ENCODE data around the gene GPR62. TPM values are rescaled to one million over a fixed set of nuclear protein-coding genes. Genes with fewer than 3 reads are reported as not detected.

The GPR62 gene
- total RNA-seq, 1 experiment from 2014 or later: not detected

DNA sequence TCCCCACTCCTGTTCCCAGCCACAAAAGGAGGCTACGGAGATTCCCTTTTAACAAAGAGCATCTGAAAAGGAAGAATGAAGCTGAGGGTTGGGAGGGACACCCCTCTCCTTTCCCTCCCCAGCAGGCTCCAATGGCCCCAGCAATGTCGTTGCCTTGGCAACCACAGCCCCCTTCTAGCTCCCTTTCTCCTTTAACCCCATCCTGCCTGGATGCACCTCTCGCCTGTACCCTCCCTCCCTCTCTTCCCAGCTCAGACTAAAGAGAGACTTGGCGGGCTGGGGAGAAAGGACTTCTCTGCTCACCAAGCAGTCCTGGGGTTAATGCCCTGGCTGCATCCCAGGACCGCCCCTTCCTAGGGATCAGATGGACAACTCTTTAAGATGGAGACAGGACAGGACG is 47.6 kb downstream of the GPR62 start:
- POLR2A ChIA-PET (ENCODE audit: unreplicated experiment): no interaction called here
- CTCF ChIA-PET: interaction anchor here (0.9 kb wide), 1 partner anchor 53 kb away, joined by 3 read pairs; the partner anchor contains the start of gene DUSP7

GRCh38 chr3:52004163-52004787 is 49.1 kb downstream of the GPR62 start:
- intact Hi-C loops (cut with micrococcal nuclease; ENCODE audit: unreplicated experiment): loop anchor here (2.0 to 5.0 kb wide), 2 partner anchors 49 to 273 kb away; partner anchors contain the start of gene WDR82
- Histone ChIP-seq H3K9me3 (ENCODE audit: insufficient read depth, low read depth) (no peaks in the 10 kb centered on the region), H3F3A (ENCODE audit: insufficient read depth, low read depth) (no peaks in the 10 kb centered on the region), H2AFZ (no peak overlapping the region), H3K27me3 (ENCODE audit: insufficient read depth, low read depth) (no peaks in the 10 kb centered on the region), H3K4me2 (no peak overlapping the region), H4K20me1 (ENCODE audit: insufficient read depth) (no peaks in the 10 kb centered on the region), H3K27ac (no peak overlapping the region), H3K36me3 (ENCODE audit: low read depth) (no peaks in the 10 kb centered on the region), H3K9me2 (ENCODE audit: insufficient read depth) (no peaks in the 10 kb centered on the region), H3K79me2 (ENCODE audit: low read depth) (no peaks in the 10 kb centered on the region), H3K4me3 (no peak overlapping the region), H3K4me1 (replicated peaks; ENCODE audit: insufficient read depth) (0 out of 2 replicates have a peak, but pooled peaks cover 4% of the 10 kb centered on the region)
- TF ChIP-seq, protein P1, sequence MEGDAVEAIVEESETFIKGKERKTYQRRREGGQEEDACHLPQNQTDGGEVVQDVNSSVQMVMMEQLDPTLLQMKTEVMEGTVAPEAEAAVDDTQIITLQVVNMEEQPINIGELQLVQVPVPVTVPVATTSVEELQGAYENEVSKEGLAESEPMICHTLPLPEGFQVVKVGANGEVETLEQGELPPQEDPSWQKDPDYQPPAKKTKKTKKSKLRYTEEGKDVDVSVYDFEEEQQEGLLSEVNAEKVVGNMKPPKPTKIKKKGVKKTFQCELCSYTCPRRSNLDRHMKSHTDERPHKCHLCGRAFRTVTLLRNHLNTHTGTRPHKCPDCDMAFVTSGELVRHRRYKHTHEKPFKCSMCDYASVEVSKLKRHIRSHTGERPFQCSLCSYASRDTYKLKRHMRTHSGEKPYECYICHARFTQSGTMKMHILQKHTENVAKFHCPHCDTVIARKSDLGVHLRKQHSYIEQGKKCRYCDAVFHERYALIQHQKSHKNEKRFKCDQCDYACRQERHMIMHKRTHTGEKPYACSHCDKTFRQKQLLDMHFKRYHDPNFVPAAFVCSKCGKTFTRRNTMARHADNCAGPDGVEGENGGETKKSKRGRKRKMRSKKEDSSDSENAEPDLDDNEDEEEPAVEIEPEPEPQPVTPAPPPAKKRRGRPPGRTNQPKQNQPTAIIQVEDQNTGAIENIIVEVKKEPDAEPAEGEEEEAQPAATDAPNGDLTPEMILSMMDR (conservative IDR thresholded peaks at IDR 0.05): no peak; the same call in 1 of the 2 replicates
- TF ChIP-seq EZH2 (IDR thresholded peaks at IDR 0.05; ENCODE audit: low read depth): no peak
- DNase-seq: no peak
- POLR2A ChIA-PET (ENCODE audit: unreplicated experiment): no interaction called here
- BruUV-seq (replicated peaks): no TSS peak
- CTCF ChIA-PET: interaction anchor here (0.6 to 1.4 kb wide), 3 partner anchors 10 to 335 kb away, joined by 3 to 5 read pairs (median 5); no protein-coding TSS in a partner anchor

More for the DNA sequence above, 47.6 kb downstream of the GPR62 start:
- TF ChIP-seq, protein P1 (conservative IDR thresholded peaks at IDR 0.05): no peak
- TF ChIP-seq EZH2 (IDR thresholded peaks at IDR 0.05; ENCODE audit: low read depth): no peak
- no TSS peak for BruUV-seq (replicated peaks)
- no peak overlapping the region for H3K27ac ChIP-seq
- H2AFZ ChIP-seq: no peak overlapping the region
- H4K20me1 ChIP-seq (ENCODE audit: insufficient read depth): no peaks in the 10 kb centered on the region
- H3F3A ChIP-seq (ENCODE audit: insufficient read depth, low read depth): peaks cover 11% of the 10 kb centered on the region; the same call in 1 of the 2 replicates
- H3K4me3 ChIP-seq: no peak overlapping the region
- no peaks in the 10 kb centered on the region for H3K27me3 ChIP-seq (ENCODE audit: insufficient read depth, low read depth)
- no peaks in the 10 kb centered on the region for H3K9me2 ChIP-seq (ENCODE audit: insufficient read depth)
- no peaks in the 10 kb centered on the region for H3K36me3 ChIP-seq (ENCODE audit: low read depth)
- no peak overlapping the region for H3K4me2 ChIP-seq
- no peaks in the 10 kb centered on the region for H3K9me3 ChIP-seq (ENCODE audit: insufficient read depth, low read depth)
- H3K79me2 ChIP-seq (ENCODE audit: low read depth): no peaks in the 10 kb centered on the region
- peaks cover 8% of the 10 kb centered on the region for H3K4me1 ChIP-seq (replicated peaks; ENCODE audit: insufficient read depth)
- no peak for DNase-seq
- intact Hi-C loops (cut with micrococcal nuclease; ENCODE audit: unreplicated experiment): loop anchor here (5.0 kb wide), 1 partner anchor 275 kb away; the partner anchor contains the start of gene WDR82

DNA sequence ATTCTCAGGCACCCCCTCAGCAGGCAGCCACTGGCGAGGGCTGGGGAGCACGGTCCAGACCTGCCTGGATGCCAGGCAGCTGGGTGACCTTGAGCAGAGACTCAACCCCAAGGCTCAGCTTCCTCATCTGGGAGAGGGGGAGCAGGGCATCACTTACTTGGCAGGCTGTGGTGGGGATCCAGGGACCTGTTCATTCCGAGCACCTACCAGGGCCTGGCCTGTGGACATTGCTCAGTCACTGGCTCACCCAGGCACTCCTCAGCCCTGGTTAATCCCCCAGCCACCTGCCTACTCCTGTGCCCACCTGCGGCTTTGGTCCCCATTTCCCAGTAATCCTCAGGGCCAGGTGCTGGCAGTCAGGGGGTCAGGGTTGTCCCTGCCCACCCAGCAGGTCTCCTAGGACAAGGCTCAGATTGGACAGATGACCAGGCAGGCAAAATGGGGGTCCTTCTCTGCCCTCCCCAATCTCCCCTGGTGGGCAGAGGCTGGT is 49.8 kb downstream of the GPR62 start:
- H3K9me3 ChIP-seq (ENCODE audit: insufficient read depth, low read depth): no peaks in the 10 kb centered on the region
- no peaks in the 10 kb centered on the region for H3K9me2 ChIP-seq (ENCODE audit: insufficient read depth)
- H3K4me3 ChIP-seq: no peak overlapping the region
- H2AFZ ChIP-seq: no peak overlapping the region
- H3K27me3 ChIP-seq (ENCODE audit: insufficient read depth, low read depth): no peaks in the 10 kb centered on the region
- intact Hi-C loops (cut with micrococcal nuclease; ENCODE audit: unreplicated experiment): loop anchor here (2.0 to 5.0 kb wide), 2 partner anchors 48 to 272 kb away; partner anchors contain the start of gene WDR82
- H3K79me2 ChIP-seq (ENCODE audit: low read depth): no peaks in the 10 kb centered on the region
- CTCF ChIA-PET: interaction anchor here (0.6 to 1.4 kb wide), 2 partner anchors 118 to 334 kb away, joined by 5 read pairs; no protein-coding TSS in a partner anchor
- H3K4me2 ChIP-seq: no peak overlapping the region
- no peak overlapping the region for H3K27ac ChIP-seq
- no TSS peak for BruUV-seq (replicated peaks)
- no peaks in the 10 kb centered on the region for H3F3A ChIP-seq (ENCODE audit: insufficient read depth, low read depth)
- H4K20me1 ChIP-seq (ENCODE audit: insufficient read depth): no peaks in the 10 kb centered on the region
- H3K4me1 ChIP-seq (replicated peaks; ENCODE audit: insufficient read depth): 0 out of 2 replicates have a peak, but pooled peaks cover 4% of the 10 kb centered on the region
- POLR2A ChIA-PET (ENCODE audit: unreplicated experiment): no interaction called here
- H3K36me3 ChIP-seq (ENCODE audit: low read depth): no peaks in the 10 kb centered on the region
- TF ChIP-seq EZH2 (IDR thresholded peaks at IDR 0.05; ENCODE audit: low read depth): no peak
- TF ChIP-seq, protein P1 (conservative IDR thresholded peaks at IDR 0.05): no peak
- no peak for DNase-seq
